ENCODE measurements around the gene GOSR2.

GRCh38 chr17:46877466-46877865, 45.5 kb upstream of the GOSR2 start:
- TF ChIP-seq CTCF (IDR thresholded peaks at IDR 0.05): no peak
- no peak for TF ChIP-seq POLR2A (IDR thresholded peaks at IDR 0.05)
